Measurements from ENCODE around the gene CLDN7. TPM values are rescaled to one million over a fixed set of nuclear protein-coding genes. Genes with fewer than 3 reads are reported as not detected.

CLDN7 gene
- total RNA-seq, 1 experiment from 2014 or later, result 286 TPM

DNA sequence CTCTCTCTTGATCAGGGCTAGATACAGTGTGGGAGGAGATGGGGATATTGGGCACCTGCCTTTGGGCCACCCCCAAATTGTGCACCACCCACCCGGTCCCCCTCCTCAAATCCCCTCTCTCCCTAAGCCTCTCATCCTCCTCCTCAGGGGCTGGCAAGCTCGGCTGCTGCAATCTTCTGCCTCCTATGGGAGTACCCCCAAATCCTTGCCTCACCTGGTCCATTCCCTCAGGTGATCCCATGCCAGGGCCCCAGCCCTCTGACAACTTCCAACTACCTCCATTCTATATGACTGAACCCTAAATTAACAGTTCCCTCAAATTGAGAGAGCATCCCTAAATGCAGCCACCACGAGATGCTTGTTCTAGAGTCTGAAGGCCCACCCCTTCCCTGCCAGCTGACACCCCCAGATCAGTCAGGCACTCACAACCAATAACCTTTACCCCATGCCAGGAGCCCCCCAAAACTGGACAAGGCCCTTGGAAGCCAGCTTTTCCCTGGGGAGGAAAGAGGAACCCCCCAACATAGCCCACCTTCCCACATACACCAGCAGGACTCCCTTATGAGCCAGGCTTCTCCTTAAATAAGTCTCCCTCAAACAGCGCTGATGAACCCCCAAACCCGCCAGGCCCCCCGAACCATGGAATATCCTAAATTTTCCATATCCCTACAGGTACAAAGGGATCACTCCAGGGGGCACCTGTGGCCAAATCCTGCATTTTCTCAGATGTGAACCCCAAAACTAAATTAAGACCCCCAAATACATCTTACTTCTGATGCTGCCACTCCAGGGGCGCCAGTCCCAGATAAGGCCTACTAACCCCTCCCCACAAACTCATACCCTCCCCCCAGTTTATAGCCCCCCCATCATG, 45.8 kb downstream of the CLDN7 start:
- ChIA-PET POLR2A (interaction anchor here (0.6 kb wide), 1 partner anchor 15 kb away, joined by 3 read pairs; no protein-coding TSS in a partner anchor), CTCF (interaction anchor here (2.7 kb wide), 1 partner anchor 171 kb away, joined by 19 read pairs; no protein-coding TSS in a partner anchor), RAD21 (ENCODE audit: low non-redundant PET in 1 of 2, low total read pairs in 2 of 2, uncharacterized antibody in 2 of 2, unreplicated experiment in 2 of 2) (no interaction called here)
- Histone ChIP-seq H3K79me2 (ENCODE audit: insufficient read depth, low read length) (peaks cover 17% of the 10 kb centered on the region), H3K4me3 (replicated peaks in 1 of 2; ENCODE audit: low read depth in 1 of 2, low read length in 2 of 2) (peak overlapping the region; percentile 41 to 50), H3K4me2 (ENCODE audit: low read length) (peak overlapping the region; percentile 64), H4K20me1 (ENCODE audit: insufficient read depth) (no peaks in the 10 kb centered on the region), H3K4me1 (ENCODE audit: control insufficient read depth in 1 of 2, insufficient read depth in 2 of 2, low read length in 2 of 2) (peaks cover 14 to 68% of the 10 kb centered on the region in 2 experiments; a peak in 3 of 4 replicates), H3K9ac (ENCODE audit: low read length) (peak overlapping the region; percentile 18), H3K9me2 (ENCODE audit: insufficient read depth) (no peaks in the 10 kb centered on the region), H3K27me3 (ENCODE audit: insufficient read depth, low read length) (no peaks in the 10 kb centered on the region), H2AFZ (ENCODE audit: low read depth, low read length, poor library complexity, severe bottlenecking) (no peak overlapping the region), H3K36me3 (ENCODE audit: control insufficient read depth in 1 of 2, insufficient read depth in 2 of 2, low read length in 2 of 2) (peaks cover under 1 to 5% of the 10 kb centered on the region in 2 experiments; a peak in 3 of 4 replicates), H3K9me3 (ENCODE audit: control insufficient read depth in 1 of 2, insufficient read depth in 1 of 2, low read depth in 1 of 2, low read length in 2 of 2) (no peaks in the 10 kb centered on the region), H3K27ac (ENCODE audit: low read depth, low read length) (no peak overlapping the region)
- intact Hi-C loops (cut with micrococcal nuclease), result no loop called here
- TF ChIP-seq POLR2AphosphoS5 (IDR thresholded peaks at IDR 0.05; ENCODE audit: low read depth, low read length) (no peak), SP1 (IDR thresholded peaks at IDR 0.05; ENCODE audit: low read depth) (no peak), EZH2phosphoT487 (IDR thresholded peaks at IDR 0.05; ENCODE audit: borderline replicate concordance) (no peak), ZFX (IDR thresholded peaks at IDR 0.05) (no peak), CEBPB (IDR thresholded peaks at IDR 0.05; ENCODE audit: low read depth) (no peak), CBX3 (IDR thresholded peaks at IDR 0.05; ENCODE audit: low read depth) (no peak), ELF1 (IDR thresholded peaks at IDR 0.05; ENCODE audit: borderline replicate concordance, low read depth) (no peak), ATF3 (IDR thresholded peaks at IDR 0.05) (no peak), CTCF (IDR thresholded peaks at IDR 0.05 in 2 of 3, conservative IDR thresholded peaks at IDR 0.05 in 1 of 3; ENCODE audit: borderline replicate concordance in 1 of 3, insufficient read depth in 1 of 3, low read depth in 2 of 3, low read length in 2 of 3) (no peak), EZH2 (IDR thresholded peaks at IDR 0.05) (no peak), SIN3A (IDR thresholded peaks at IDR 0.05; ENCODE audit: low read depth) (no peak), ZNF274 (IDR thresholded peaks at IDR 0.05; ENCODE audit: low read depth, low read length) (no peak), REST (IDR thresholded peaks at IDR 0.05; ENCODE audit: low read depth) (no peak), TCF7L2 (IDR thresholded peaks at IDR 0.05; ENCODE audit: borderline replicate concordance, extremely low read depth, insufficient read depth, insufficient read length) (no peak), POLR2A (IDR thresholded peaks at IDR 0.05; ENCODE audit: borderline replicate concordance, extremely low read depth, insufficient read depth, insufficient read length) (no peak), RAD21 (IDR thresholded peaks at IDR 0.05; ENCODE audit: low read depth) (no peak), SRF (IDR thresholded peaks at IDR 0.05; ENCODE audit: low read depth) (no peak), YY1 (IDR thresholded peaks at IDR 0.05; ENCODE audit: extremely low read depth, insufficient replicate concordance, low read depth, low read length) (no peak)
- TF ChIP-seq, protein P1, sequence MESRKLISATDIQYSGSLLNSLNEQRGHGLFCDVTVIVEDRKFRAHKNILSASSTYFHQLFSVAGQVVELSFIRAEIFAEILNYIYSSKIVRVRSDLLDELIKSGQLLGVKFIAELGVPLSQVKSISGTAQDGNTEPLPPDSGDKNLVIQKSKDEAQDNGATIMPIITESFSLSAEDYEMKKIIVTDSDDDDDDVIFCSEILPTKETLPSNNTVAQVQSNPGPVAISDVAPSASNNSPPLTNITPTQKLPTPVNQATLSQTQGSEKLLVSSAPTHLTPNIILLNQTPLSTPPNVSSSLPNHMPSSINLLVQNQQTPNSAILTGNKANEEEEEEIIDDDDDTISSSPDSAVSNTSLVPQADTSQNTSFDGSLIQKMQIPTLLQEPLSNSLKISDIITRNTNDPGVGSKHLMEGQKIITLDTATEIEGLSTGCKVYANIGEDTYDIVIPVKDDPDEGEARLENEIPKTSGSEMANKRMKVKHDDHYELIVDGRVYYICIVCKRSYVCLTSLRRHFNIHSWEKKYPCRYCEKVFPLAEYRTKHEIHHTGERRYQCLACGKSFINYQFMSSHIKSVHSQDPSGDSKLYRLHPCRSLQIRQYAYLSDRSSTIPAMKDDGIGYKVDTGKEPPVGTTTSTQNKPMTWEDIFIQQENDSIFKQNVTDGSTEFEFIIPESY (IDR thresholded peaks at IDR 0.05; ENCODE audit: extremely low read depth, insufficient replicate concordance, low read length), result no peak
- BruUV-seq (replicated peaks), result TSS peak; percentile 19
- no peak for ATAC-seq
- DNase-seq (ENCODE audit: low read depth, low spot score), result no peak

All from HCT116 (cell line).